ENCODE measurements around the gene PLOD3. TPM values are rescaled to one million over a fixed set of nuclear protein-coding genes. Genes with fewer than 3 reads are reported as not detected.

The PLOD3 gene
- total and polyA plus RNA-seq, 9 of the 15 experiments (the other 6 are each of a cell fraction or from before 2014, with no cell fraction given) = 2.8 to 101 (median 30.9) TPM

DNA sequence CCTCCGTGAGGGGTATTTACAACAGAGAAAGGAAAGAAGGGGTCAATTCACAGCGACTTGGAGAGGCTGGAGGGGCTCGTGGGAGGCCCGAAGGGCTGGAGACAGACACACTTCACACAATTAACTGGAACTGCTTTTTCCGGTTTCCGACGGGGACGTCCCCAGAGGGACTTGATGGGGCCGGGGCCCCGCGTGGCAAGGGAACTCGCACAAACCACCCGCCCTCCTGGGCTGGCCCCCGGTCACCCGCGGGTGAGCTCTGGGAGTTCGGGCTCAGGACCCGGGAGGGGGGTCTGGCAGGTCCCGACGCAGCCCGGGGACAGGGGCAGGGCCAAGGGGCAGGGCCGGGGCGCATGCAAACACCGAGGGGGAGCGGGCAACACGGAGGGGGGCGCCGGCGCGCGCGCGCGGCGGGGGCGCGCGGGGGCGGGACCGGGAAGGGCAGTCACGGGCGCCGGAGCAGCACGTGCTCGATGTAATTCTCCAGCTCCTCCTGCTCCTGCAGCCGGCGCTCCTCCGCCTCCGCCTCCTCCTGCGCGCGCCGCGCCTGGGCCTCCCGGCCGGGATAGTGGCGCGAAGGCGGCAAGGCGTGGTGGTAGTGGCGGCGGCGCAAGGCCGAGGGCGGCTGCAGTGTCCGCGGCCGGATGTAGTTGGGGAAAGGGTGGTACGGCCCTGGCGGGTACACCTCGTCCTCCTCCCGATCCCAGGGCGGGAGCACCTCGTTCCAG lies 54.7 kb downstream of the PLOD3 start (continued):
- TF ChIP-seq FIP1L1 (IDR thresholded peaks at IDR 0.05; ENCODE audit: low read depth, low read length, poor library complexity, severe bottlenecking) (peak; percentile 22), PHF8 (IDR thresholded peaks at IDR 0.05; ENCODE audit: borderline replicate concordance, low read length) (peak; percentile 17; the same call in 1 of the 2 replicates), ZNF24 (IDR thresholded peaks at IDR 0.05) (no peak), ELK1 (CRISPR knock-in tag; IDR thresholded peaks at IDR 0.05) (no peak), ZNF764 (CRISPR knock-in tag; IDR thresholded peaks at IDR 0.05; ENCODE audit: low read depth) (no peak), MEIS2 (IDR thresholded peaks at IDR 0.05; ENCODE audit: partially characterized antibody) (no peak), CBX3 (IDR thresholded peaks at IDR 0.05; ENCODE audit: borderline replicate concordance in 1 of 2, low read length in 2 of 2) (peak in 1 of 2 experiments; percentile 62; a peak in 2 of 3 replicates), SUPT5H (IDR thresholded peaks at IDR 0.05) (no peak), USF2 (CRISPR knock-in tag; IDR thresholded peaks at IDR 0.05) (peak; percentile 49; the same call in 1 of the 2 replicates), CHD2 (IDR thresholded peaks at IDR 0.05; ENCODE audit: low read depth, low read length) (no peak; the same call in 1 of the 2 replicates), GTF2A2 (tag; IDR thresholded peaks at IDR 0.05) (no peak), LARP7 (IDR thresholded peaks at IDR 0.05) (no peak), RERE (CRISPR knock-in tag; IDR thresholded peaks at IDR 0.05; ENCODE audit: borderline replicate concordance) (no peak), ZNF609 (CRISPR knock-in tag; IDR thresholded peaks at IDR 0.05; ENCODE audit: borderline replicate concordance) (no peak)

Measured in K562 (cell line).